HG03064 (cell line): ENCODE data around the gene SLC8A3.

Experiments used
- ATAC-seq: cut with Tn5 transposase; IDR thresholded peaks from one replicate; pipeline ENCODE4 v1.9.1; 2021; ENCODE audit warnings: low read depth; ENCODE audit not compliant: unreplicated experiment

SLC8A3 gene

DNA sequence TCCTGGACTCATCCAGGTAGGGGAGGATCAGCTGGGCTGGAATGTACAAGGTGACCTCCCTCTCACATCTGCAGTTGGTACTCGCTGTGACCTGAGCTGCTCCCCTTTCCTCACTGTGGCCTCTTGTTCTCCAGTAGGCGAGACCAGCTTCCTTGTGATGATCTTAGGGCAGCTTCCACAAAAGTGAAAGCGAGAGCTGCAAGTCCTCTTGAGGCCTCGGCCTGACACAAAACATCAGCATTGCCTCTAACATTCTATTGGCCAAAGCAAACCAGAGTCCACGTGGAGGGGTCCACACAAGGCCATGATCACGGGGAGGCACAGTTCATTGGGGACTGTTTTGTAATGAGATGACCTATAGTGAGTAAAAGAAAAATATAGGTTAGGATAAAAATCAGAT, 182.1 kb downstream of the SLC8A3 start:
- no peak for ATAC-seq

- ATAC-seq: no peak
These were observed 183.4 kb downstream of the SLC8A3 start for GRCh38 chr14:70005281-70005805.

DNA sequence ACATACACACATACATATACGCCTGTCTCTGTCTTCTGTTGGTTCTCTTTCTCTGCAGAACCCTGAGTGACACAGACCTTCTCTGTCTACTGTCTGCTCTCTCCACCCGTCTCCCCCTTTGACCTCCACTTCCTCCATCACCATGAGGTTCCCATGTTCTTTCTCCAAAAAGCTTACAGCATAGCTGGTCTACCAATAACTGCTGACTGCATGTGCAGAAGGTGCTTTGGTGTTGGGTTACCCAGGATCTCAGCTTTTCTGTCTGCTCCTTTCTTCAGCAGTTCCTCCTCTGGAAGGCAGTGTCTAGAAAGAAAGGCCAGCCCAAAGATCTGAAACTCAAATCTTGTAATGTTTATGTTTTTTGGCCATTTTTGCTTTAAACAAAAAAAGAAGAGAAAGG, 184.0 kb downstream of the SLC8A3 start:
- no peak for ATAC-seq

DNA sequence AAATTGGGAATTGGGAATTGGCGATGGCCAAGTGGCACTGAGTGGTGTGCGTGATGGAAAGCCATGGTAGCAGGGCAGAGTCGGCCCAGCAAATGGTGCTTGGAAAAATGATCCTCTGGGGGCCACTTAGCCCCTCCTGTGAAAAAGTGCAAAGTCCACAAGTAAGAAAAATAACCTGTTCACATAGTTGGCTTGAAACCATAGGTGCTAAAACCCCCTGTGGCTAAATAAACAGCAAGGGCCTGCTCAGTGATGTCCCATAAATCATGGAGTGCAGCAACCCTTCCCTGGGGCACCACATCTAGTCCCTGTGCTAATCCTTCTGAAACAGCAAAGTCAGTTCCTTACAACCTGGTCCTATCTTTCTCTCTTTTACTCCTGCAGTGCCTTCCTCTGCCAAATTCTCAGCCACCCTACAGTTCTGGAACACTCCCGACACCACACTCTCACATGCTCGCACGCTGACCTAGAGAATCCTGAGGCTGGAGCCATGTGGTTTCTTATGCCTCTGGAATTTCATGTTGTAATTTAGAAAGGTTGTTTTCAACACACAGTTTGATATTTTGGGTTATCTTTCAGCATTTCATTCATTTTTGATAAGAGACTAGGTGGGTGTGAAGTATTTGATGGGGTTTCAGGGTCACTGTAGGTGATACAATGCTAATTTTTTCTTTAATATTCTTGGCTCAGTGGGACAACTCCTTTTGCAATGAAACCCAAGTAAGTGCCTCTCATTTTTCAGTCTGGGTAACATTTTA, 186.0 kb downstream of the SLC8A3 start:
- no peak for ATAC-seq

DNA sequence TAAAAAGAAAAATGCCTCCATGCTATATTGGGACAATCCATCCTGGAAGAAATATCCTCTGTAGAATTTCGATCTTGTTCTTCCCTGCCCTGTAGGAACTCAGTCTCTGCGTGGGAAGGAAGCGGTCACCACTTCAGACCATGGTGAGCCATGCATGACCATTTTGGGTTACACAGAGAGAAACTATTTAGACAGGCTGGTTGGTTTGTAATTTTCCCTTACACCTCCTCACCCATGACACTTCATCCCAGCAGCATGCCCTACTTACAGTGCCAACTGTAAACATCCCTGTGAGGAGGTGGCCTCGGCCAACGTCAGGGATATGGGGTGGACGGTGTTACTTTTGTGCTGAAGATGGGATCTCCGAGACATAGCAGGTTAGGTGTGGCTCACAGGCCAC, 188.2 kb downstream of the SLC8A3 start:
- ATAC-seq: no peak

DNA sequence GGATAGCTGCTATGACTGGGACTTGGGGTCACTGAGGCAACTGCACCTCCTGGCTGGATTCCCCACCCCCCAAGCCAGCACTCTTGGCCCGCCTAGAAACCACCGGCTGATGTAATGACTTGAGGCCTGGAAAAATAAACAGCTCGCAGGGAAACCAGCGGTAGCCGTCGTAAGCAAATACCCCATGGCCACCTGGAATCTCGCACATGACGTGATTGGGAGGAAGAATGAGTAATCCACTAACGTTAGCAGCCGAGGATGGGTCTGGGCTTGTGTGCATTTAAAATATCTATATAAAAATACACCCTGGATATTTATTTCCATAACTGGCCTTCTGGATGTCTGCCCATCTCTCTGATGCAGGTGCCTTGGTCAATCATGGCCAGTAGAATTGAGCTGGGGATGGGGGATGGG, 189.5 kb downstream of the SLC8A3 start:
- no peak for ATAC-seq

- ATAC-seq: no peak
These were observed 190.9 kb downstream of the SLC8A3 start for GRCh38 chr14:69997849-69998248.

GRCh38 chr14:69996216-69996615, 192.5 kb downstream of the SLC8A3 start:
- no peak for ATAC-seq
